ENCODE results near the gene PRR18. TPM values are rescaled to one million over a fixed set of nuclear protein-coding genes. Genes with fewer than 3 reads are reported as not detected.
A peak's percentile ranks its signal among the peaks of the same experiment; 100 is the strongest.

The PRR18 gene
- total and polyA plus RNA-seq, 9 of the 15 experiments (the other 6 are each of a cell fraction or from before 2014, with no cell fraction given) = not detected

DNA sequence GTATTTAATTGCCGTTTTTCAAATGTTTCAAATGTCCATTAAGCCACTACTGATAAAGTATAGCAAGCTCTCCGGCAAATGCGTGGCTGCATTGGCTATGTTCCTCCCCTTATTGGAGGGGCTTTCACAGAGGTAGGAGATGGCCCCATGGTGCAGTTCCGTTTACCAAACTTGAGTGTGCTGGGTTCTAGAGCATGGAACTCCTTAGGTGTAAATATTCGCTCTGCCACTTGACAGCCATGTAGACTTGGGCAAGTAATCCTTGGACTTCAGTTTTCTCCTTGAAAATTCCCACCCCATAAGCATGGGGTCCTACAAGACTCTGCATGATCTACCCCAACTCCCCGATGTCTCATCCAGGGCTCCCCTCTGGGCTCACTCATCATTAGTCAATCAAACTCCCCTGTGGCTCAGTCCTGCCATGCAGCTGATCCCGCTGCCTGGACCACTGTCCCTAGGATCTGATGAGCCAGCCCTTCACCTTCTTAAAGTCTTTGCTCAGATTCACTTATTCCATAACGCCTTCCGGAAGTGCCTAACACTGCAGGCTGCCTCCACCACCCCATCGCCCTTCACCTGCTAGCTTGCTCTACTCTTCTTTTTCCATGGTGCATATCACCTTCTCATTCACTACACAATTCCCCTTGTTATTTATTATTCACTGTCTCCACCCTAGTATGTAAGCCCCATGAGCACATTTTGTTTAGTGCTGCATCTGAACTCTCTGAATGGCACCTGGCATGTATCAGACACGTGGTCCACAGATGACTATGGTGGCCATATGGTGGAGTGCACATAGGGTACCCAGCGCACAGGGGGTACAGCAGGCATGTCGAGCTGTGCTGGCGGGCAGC is 18.8 kb downstream of the PRR18 start:
- Histone ChIP-seq H3K9ac (ENCODE audit: insufficient read depth in 1 of 2, low read depth in 2 of 2, low read length in 2 of 2) (no peak overlapping the region), H3K27ac (ENCODE audit: extremely low read depth, low read depth, low read length) (no peak overlapping the region), H3K4me1 (replicated peaks in 1 of 2; ENCODE audit: control insufficient read depth in 2 of 2, insufficient read depth in 2 of 2, low read length in 2 of 2) (0 out of 5 replicates have a peak, but pooled peaks cover 0 to 3% of the 10 kb centered on the region in 2 experiments), H3K79me2 (ENCODE audit: control insufficient read depth, insufficient read depth, low read length) (no peaks in the 10 kb centered on the region), H3K27me3 (ENCODE audit: control insufficient read depth in 2 of 2, insufficient read depth in 2 of 2, low read length in 2 of 2) (peaks cover 43 to 46% of the 10 kb centered on the region in 2 experiments), H3K4me2 (ENCODE audit: insufficient read depth, low read length) (no peak overlapping the region), H3K4me3 (no peak overlapping the region), H2AFZ (ENCODE audit: low read depth, low read length) (no peak overlapping the region), H3K36me3 (ENCODE audit: control insufficient read depth, insufficient read depth, low read length) (no peaks in the 10 kb centered on the region), H4K20me1 (replicated peaks; ENCODE audit: control insufficient read depth, insufficient read depth, low read length) (no peaks in the 10 kb centered on the region), H3K9me1 (ENCODE audit: control insufficient read depth, insufficient read depth, low read length) (no peaks in the 10 kb centered on the region), H3K9me3 (replicated peaks; ENCODE audit: control insufficient read depth, insufficient read depth, low read depth, low read length) (no peaks in the 10 kb centered on the region)
- FAIRE-seq (peak; percentile 46), ATAC-seq (peak; percentile 18), DNase-seq (ENCODE audit: extremely low read depth in 1 of 4, low spot score in 3 of 4) (no peak)
- TF ChIP-seq, protein P1, sequence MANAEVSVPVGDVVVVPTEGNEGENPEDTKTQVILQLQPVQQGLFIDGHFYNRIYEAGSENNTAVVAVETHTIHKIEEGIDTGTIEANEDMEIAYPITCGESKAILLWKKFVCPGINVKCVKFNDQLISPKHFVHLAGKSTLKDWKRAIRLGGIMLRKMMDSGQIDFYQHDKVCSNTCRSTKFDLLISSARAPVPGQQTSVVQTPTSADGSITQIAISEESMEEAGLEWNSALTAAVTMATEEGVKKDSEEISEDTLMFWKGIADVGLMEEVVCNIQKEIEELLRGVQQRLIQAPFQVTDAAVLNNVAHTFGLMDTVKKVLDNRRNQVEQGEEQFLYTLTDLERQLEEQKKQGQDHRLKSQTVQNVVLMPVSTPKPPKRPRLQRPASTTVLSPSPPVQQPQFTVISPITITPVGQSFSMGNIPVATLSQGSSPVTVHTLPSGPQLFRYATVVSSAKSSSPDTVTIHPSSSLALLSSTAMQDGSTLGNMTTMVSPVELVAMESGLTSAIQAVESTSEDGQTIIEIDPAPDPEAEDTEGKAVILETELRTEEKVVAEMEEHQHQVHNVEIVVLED (CRISPR knock-in tag; IDR thresholded peaks at IDR 0.05) = no peak
- no peak for TF ChIP-seq SIX5 (IDR thresholded peaks at IDR 0.05; ENCODE audit: borderline replicate concordance in 1 of 2, insufficient read depth in 1 of 2, low read depth in 1 of 2, low read length in 2 of 2)
- TF ChIP-seq E2F1 (CRISPR knock-in tag; IDR thresholded peaks at IDR 0.05) = no peak
- TF ChIP-seq PHB (CRISPR knock-in tag; IDR thresholded peaks at IDR 0.05) = no peak
- no peak for TF ChIP-seq ETV6 (IDR thresholded peaks at IDR 0.05; ENCODE audit: borderline replicate concordance in 1 of 2, low read depth in 2 of 2, low read length in 1 of 2)
- TF ChIP-seq ETV6 (CRISPR knock-in tag; IDR thresholded peaks at IDR 0.05; ENCODE audit: borderline replicate concordance) = no peak
- no peak for TF ChIP-seq XRCC3 (IDR thresholded peaks at IDR 0.05)
- CTCF ChIA-PET (ENCODE audit: low intra/inter-chr PET ratio) = no interaction called here
- intact Hi-C loops (cut with micrococcal nuclease) (no loop called here), in situ Hi-C loops (cut with MboI) (no loop called here)
- WGBS (ENCODE audit: insufficient coverage, low coverage, missing lambda C conversion rate) = 18% methylated on average over 14 of the region's 14 CpGs
- POLR2A ChIA-PET = interaction anchor here (0.7 to 1.3 kb wide), 3 partner anchors 24 to 105 kb away, joined by 3 to 5 read pairs (median 5); no protein-coding TSS in a partner anchor
- BruUV-seq (replicated peaks) = no TSS peak

Measured in K562 (cell line).